SU-DHL-6 (cell line): ENCODE measurements around the gene ZNF385D.

Experiments
- H2AFZ ChIP-seq: fragments of 200-600 bp; sonication (generic); 2 replicates; pipeline ENCODE4 v1.6.1; 2014; ENCODE audit warnings: low read depth, mild to moderate bottlenecking, moderate library complexity, mixed read lengths, antibody characterized with exemption, low read length; ENCODE audit not compliant: severe bottlenecking
- H3F3A ChIP-seq: fragments of 200-600 bp; shearing (Covaris generic); 2 replicates; pipeline ENCODE4 v1.6.0; 2016; ENCODE audit warnings: antibody characterized with exemption, mild to moderate bottlenecking; ENCODE audit not compliant: insufficient read depth
- H3K27ac ChIP-seq: fragments of 200-600 bp; sonication (generic); 2 replicates; pipeline ENCODE4 v1.5.1; 2016; ENCODE audit warnings: low read depth, mild to moderate bottlenecking, low read length, moderate library complexity, mixed read lengths
- H3K27me3 ChIP-seq: fragments of 200-600 bp; sonication (generic), shearing (Covaris generic); 2 replicates; pipeline ENCODE4 v1.6.0; 2014; ENCODE audit warnings: mild to moderate bottlenecking, low read length
- H3K36me3 ChIP-seq: fragments of 200-600 bp; sonication (generic); 2 replicates; pipeline ENCODE4 v1.6.1; 2014; ENCODE audit warnings: mild to moderate bottlenecking, low read length, mixed read lengths
- H3K4me2 ChIP-seq: fragments of 300-600, 200-600 bp; shearing (Covaris generic), sonication (generic); 2 replicates; pipeline ENCODE4 v1.6.0; 2014; ENCODE audit warnings: low read length, low read depth, mild to moderate bottlenecking; ENCODE audit not compliant: poor library complexity, severe bottlenecking
- H3K4me3 ChIP-seq: fragments of 200-600 bp; sonication (generic); 2 replicates; pipeline ENCODE4 v1.5.1; 2014; ENCODE audit warnings: antibody characterized with exemption, low read length, mild to moderate bottlenecking, mixed read lengths; ENCODE audit not compliant: insufficient read depth, poor library complexity, severe bottlenecking
- H3K79me2 ChIP-seq: fragments of 200-600 bp; sonication (generic); 2 replicates; pipeline ENCODE4 v1.6.1; 2014; ENCODE audit warnings: mild to moderate bottlenecking, low read length, moderate library complexity; ENCODE audit not compliant: insufficient read depth
- H3K9ac ChIP-seq: fragments of 200-600 bp; sonication (generic); 2 replicates; pipeline ENCODE4 v1.7.0; 2014; ENCODE audit warnings: mild to moderate bottlenecking, low read length
- H3K9me2 ChIP-seq: fragments of 200-600 bp; sonication (generic); replicated peaks from 2 replicates; pipeline ENCODE4 v1.6.1; 2014; ENCODE audit warnings: low read length; ENCODE audit not compliant: insufficient read depth
- H3K9me3 ChIP-seq: fragments of 200-600 bp; sonication (generic); 2 replicates; pipeline ENCODE4 v1.6.1; 2014; ENCODE audit warnings: low read length, mixed read lengths; ENCODE audit not compliant: insufficient read depth
- H4K20me1 ChIP-seq: fragments of 200-600 bp; sonication (generic); 2 replicates; pipeline ENCODE4 v1.6.1; 2014; ENCODE audit warnings: low read depth, mild to moderate bottlenecking, antibody characterized with exemption, low read length, moderate library complexity, mixed read lengths
- EZH2phosphoT487 ChIP-seq: fragments of 200-600 bp; sonication (generic), shearing (Covaris generic); conservative IDR thresholded peaks from 2 replicates; pipeline ENCODE4 v1.6.1; 2018; ENCODE audit warnings: mild to moderate bottlenecking, antibody characterized with exemption, low read length, moderate library complexity, mixed read lengths
- TF ChIP-seq, protein P1 (sequence below): fragments of 200-600 bp; sonication (generic); IDR thresholded peaks from one replicate; pipeline ENCODE4 v1.5.1; 2017; ENCODE audit warnings: antibody characterized with exemption, mild to moderate bottlenecking, low read length, moderate library complexity; ENCODE audit not compliant: insufficient read depth, poor library complexity, severe bottlenecking

Gene ZNF385D

DNA sequence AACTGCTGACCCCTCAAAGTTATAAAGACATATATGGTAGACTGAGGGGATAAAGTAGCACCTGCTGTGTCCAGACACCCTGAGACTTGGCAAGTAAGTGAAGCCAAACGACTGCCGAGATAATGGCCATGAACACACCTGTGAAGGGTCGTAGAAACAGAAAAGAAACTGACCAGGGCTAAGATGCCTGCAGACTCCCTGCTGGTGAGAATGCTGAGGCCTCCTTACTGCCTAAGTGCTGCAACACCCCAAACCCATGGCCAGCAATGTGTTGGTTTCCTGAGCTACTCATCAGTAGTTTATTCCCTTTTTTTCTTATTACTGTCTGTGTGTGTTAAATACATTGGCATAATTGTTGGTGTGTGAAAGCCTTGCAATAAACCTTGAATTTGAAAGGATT, 233.8 kb downstream of the ZNF385D start:
- Histone ChIP-seq H3K4me3 (no peak overlapping the region), H3K79me2 (no peaks in the 10 kb centered on the region), H3F3A (no peaks in the 10 kb centered on the region), H3K9ac (no peak overlapping the region), H3K27ac (no peak overlapping the region), H3K27me3 (no peaks in the 10 kb centered on the region), H2AFZ (no peak overlapping the region), H3K9me3 (no peaks in the 10 kb centered on the region), H4K20me1 (no peaks in the 10 kb centered on the region), H3K36me3 (no peaks in the 10 kb centered on the region), H3K4me2 (no peak overlapping the region), H3K9me2 (no peaks in the 10 kb centered on the region)
- no peak for TF ChIP-seq EZH2phosphoT487

DNA sequence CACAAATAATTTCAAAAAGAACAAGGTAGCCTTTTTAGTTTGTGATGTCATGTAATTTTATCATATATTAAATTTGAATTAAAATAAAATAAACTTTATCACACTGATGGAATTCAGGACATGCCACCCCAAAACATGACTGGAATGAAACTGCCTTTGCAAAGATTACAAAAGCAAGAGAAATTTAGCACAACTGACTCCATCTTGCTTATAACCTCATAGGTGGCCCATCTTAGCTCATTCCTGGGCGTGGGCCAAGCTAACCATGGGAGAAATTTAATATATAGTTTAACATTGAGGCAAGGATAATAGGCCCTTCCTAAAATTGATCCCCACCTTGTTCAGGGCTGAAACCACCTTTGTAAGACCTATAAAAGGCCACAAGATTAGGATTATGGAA, 235.6 kb downstream of the ZNF385D start:
- no peaks in the 10 kb centered on the region for H3F3A ChIP-seq
- H2AFZ ChIP-seq: no peak overlapping the region
- no peak overlapping the region for H3K27ac ChIP-seq
- no peaks in the 10 kb centered on the region for H3K9me2 ChIP-seq
- no peaks in the 10 kb centered on the region for H3K9me3 ChIP-seq
- H3K9ac ChIP-seq: no peak overlapping the region
- H3K27me3 ChIP-seq: no peaks in the 10 kb centered on the region
- no peaks in the 10 kb centered on the region for H3K79me2 ChIP-seq
- no peaks in the 10 kb centered on the region for H3K36me3 ChIP-seq
- H3K4me2 ChIP-seq: no peak overlapping the region
- no peak overlapping the region for H3K4me3 ChIP-seq
- no peak for TF ChIP-seq EZH2phosphoT487
- TF ChIP-seq, protein P1, sequence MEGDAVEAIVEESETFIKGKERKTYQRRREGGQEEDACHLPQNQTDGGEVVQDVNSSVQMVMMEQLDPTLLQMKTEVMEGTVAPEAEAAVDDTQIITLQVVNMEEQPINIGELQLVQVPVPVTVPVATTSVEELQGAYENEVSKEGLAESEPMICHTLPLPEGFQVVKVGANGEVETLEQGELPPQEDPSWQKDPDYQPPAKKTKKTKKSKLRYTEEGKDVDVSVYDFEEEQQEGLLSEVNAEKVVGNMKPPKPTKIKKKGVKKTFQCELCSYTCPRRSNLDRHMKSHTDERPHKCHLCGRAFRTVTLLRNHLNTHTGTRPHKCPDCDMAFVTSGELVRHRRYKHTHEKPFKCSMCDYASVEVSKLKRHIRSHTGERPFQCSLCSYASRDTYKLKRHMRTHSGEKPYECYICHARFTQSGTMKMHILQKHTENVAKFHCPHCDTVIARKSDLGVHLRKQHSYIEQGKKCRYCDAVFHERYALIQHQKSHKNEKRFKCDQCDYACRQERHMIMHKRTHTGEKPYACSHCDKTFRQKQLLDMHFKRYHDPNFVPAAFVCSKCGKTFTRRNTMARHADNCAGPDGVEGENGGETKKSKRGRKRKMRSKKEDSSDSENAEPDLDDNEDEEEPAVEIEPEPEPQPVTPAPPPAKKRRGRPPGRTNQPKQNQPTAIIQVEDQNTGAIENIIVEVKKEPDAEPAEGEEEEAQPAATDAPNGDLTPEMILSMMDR: no peak
- no peaks in the 10 kb centered on the region for H4K20me1 ChIP-seq

DNA sequence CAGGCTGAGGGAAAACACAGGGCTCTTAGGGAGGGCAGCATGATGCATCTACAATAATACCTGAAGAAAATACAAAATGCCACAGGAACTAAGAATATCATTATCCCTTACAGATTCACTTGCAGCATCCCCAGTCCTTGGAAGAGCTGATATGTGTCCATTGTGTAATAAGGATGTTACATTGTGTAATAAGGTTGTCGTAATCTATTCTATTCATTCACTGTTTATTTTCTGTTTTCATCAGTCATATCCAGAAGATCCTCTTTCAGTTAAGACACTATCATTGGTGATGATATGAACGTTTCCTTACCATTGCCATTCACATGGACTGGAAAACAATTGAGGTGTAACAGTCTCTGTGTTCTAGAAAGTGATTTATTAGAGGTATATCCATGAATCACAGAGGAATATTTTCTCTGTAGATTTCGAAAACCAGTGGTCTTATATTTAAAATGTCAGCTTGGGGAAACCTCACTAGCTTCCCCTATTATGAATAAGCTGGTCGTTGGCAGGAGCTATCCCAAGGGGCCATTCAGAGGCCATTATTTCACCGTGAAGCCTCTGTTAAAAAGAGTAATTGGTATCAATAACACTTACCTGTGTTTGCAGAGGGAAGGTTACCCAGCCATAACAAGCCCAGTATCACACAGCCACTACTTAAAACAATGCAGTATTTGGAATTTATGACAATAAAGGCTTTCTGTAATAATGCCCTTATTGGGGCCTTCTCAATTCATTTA, 241.1 kb downstream of the ZNF385D start:
- Histone ChIP-seq H4K20me1 (no peaks in the 10 kb centered on the region), H3K79me2 (no peaks in the 10 kb centered on the region), H3K4me3 (no peak overlapping the region), H3K9ac (no peak overlapping the region), H2AFZ (no peak overlapping the region), H3K9me3 (no peaks in the 10 kb centered on the region), H3K36me3 (no peaks in the 10 kb centered on the region), H3K4me2 (no peak overlapping the region), H3K27ac (no peak overlapping the region), H3K27me3 (no peaks in the 10 kb centered on the region), H3F3A (no peaks in the 10 kb centered on the region), H3K9me2 (no peaks in the 10 kb centered on the region)
- no peak for TF ChIP-seq EZH2phosphoT487
- TF ChIP-seq, protein P1: no peak

DNA sequence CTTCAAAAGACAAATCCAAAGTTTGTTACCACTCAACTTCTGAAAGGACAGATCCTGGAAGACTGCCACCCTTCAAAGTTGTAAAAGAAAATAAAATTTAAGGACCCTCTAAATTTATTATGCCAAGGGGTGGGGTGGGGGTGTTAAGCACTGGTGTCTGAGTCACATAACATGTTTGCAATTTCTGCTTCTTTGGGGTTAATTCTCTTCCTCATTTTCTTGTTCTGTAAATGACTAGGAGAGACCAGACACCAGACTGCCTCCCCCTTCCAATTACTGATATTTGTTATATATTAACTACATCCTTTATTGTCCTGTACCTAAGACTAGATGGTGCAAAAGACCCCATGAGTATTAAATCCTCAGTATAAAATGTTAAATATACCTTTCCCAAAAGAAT, 242.8 kb downstream of the ZNF385D start:
- H3K27ac ChIP-seq: no peak overlapping the region
- H3K4me3 ChIP-seq: no peak overlapping the region
- no peaks in the 10 kb centered on the region for H4K20me1 ChIP-seq
- no peak overlapping the region for H3K9ac ChIP-seq
- no peaks in the 10 kb centered on the region for H3K27me3 ChIP-seq
- H3F3A ChIP-seq: no peaks in the 10 kb centered on the region
- H3K79me2 ChIP-seq: no peaks in the 10 kb centered on the region
- H3K4me2 ChIP-seq: no peak overlapping the region
- H3K9me2 ChIP-seq: no peaks in the 10 kb centered on the region
- no peak overlapping the region for H2AFZ ChIP-seq
- H3K9me3 ChIP-seq: no peaks in the 10 kb centered on the region
- H3K36me3 ChIP-seq: no peaks in the 10 kb centered on the region
- TF ChIP-seq, protein P1: no peak
- no peak for TF ChIP-seq EZH2phosphoT487
